Measurements from ENCODE around the gene PTPRT.

DNA sequence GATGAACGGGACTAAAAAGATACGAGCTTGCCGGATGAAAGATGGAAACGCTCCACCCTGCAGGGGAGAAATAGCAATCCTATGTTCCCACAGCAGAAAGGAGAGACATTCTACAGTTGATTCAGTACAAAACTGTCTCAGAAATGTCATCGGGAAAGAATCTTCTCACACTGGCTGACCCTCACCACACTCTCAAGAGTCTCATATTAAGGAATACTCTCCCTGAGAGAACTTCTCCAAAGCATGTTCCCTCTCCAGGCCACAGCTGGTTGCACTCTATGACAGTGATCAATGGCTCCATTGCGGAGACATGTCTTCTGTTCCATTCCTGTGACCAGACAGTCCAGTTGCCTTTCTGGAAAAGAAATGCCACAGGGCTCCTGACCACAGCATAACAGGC lies 813.6 kb downstream of the PTPRT start:
- TF ChIP-seq, protein P1, sequence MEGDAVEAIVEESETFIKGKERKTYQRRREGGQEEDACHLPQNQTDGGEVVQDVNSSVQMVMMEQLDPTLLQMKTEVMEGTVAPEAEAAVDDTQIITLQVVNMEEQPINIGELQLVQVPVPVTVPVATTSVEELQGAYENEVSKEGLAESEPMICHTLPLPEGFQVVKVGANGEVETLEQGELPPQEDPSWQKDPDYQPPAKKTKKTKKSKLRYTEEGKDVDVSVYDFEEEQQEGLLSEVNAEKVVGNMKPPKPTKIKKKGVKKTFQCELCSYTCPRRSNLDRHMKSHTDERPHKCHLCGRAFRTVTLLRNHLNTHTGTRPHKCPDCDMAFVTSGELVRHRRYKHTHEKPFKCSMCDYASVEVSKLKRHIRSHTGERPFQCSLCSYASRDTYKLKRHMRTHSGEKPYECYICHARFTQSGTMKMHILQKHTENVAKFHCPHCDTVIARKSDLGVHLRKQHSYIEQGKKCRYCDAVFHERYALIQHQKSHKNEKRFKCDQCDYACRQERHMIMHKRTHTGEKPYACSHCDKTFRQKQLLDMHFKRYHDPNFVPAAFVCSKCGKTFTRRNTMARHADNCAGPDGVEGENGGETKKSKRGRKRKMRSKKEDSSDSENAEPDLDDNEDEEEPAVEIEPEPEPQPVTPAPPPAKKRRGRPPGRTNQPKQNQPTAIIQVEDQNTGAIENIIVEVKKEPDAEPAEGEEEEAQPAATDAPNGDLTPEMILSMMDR (conservative IDR thresholded peaks at IDR 0.05; ENCODE audit: low read depth, low read length): no peak
- TF ChIP-seq POLR2A (IDR thresholded peaks at IDR 0.05; ENCODE audit: low read depth, low read length) (no peak), ELK1 (IDR thresholded peaks at IDR 0.05; ENCODE audit: borderline replicate concordance, low read depth, low read length) (no peak), CHD1 (IDR thresholded peaks at IDR 0.05; ENCODE audit: low read depth, low read length) (no peak), RAD21 (IDR thresholded peaks at IDR 0.05; ENCODE audit: low read length) (no peak), MXI1 (IDR thresholded peaks at IDR 0.05; ENCODE audit: borderline replicate concordance, low read depth, low read length) (no peak), CEBPB (IDR thresholded peaks at IDR 0.05; ENCODE audit: low read depth, low read length) (no peak), FOS (IDR thresholded peaks at IDR 0.05; ENCODE audit: low read depth, low read length) (no peak), RCOR1 (IDR thresholded peaks at IDR 0.05; ENCODE audit: insufficient replicate concordance, low read length) (no peak)

Measured in IMR-90 (cell line).